ENCODE measurements around the gene MAPK10. TPM values are rescaled to one million over a fixed set of nuclear protein-coding genes. Genes with fewer than 3 reads are reported as not detected.

The MAPK10 gene
- total RNA-seq, 1 experiment from 2014 or later, result 0.79 TPM

- H3K27me3 Mint-ChIP-seq (ENCODE audit: insufficient read depth, unreplicated experiment), result no peaks in the 10 kb centered on the region
- Histone ChIP-seq H3K9me3 (no peaks in the 10 kb centered on the region; the same call in 1 of the 2 replicates), H3K4me3 (ENCODE audit: low read depth, low read length) (no peak overlapping the region), H3K4me1 (peaks cover 4% of the 10 kb centered on the region; the same call in 1 of the 2 replicates), H3K27me3 (replicated peaks; ENCODE audit: control insufficient read depth, insufficient read depth, low read length) (no peaks in the 10 kb centered on the region), H3K36me3 (ENCODE audit: control insufficient read depth, insufficient read depth, low read length) (no peaks in the 10 kb centered on the region)
- intact Hi-C loops (cut with micrococcal nuclease; ENCODE audit: unreplicated experiment), result no loop called here
- no peak overlapping the region for H3K27ac Mint-ChIP-seq (ENCODE audit: unreplicated experiment)
- H3K4me3 Mint-ChIP-seq (ENCODE audit: unreplicated experiment), result no peak overlapping the region
- peaks cover 6% of the 10 kb centered on the region for H3K4me1 Mint-ChIP-seq (ENCODE audit: low read depth, unreplicated experiment)
- no peak for TF ChIP-seq CTCF (IDR thresholded peaks at IDR 0.05; ENCODE audit: insufficient read depth in 1 of 2, low read depth in 1 of 2, low read length in 1 of 2, severe bottlenecking in 1 of 2, unreplicated experiment in 1 of 2)
- no peak for DNase-seq
- ChIA-PET POLR2A (no interaction called here), CTCF (no interaction called here)
- no TSS peak for BruUV-seq (replicated peaks)
- H3K9me3 Mint-ChIP-seq (ENCODE audit: unreplicated experiment), result no peaks in the 10 kb centered on the region
- H3K36me3 Mint-ChIP-seq (ENCODE audit: insufficient read depth, unreplicated experiment), result no peaks in the 10 kb centered on the region
Observed at GRCh38 chr4:85955620-85956292, 404.1 kb downstream of the MAPK10 start.

- Mint-ChIP-seq H3K27me3 (ENCODE audit: insufficient read depth, unreplicated experiment) (no peaks in the 10 kb centered on the region), H3K36me3 (ENCODE audit: insufficient read depth, unreplicated experiment) (no peaks in the 10 kb centered on the region), H3K4me1 (ENCODE audit: low read depth, unreplicated experiment) (peaks cover 6% of the 10 kb centered on the region), H3K9me3 (ENCODE audit: unreplicated experiment) (no peaks in the 10 kb centered on the region), H3K27ac (ENCODE audit: unreplicated experiment) (no peak overlapping the region), H3K4me3 (ENCODE audit: unreplicated experiment) (no peak overlapping the region)
- peaks cover 4% of the 10 kb centered on the region; the same call in 1 of the 2 replicates for H3K4me1 ChIP-seq
- ChIA-PET POLR2A (no interaction called here), CTCF (no interaction called here)
- H3K27me3 ChIP-seq (replicated peaks; ENCODE audit: control insufficient read depth, insufficient read depth, low read length), result no peaks in the 10 kb centered on the region
- no peaks in the 10 kb centered on the region for H3K36me3 ChIP-seq (ENCODE audit: control insufficient read depth, insufficient read depth, low read length)
- no TSS peak for BruUV-seq (replicated peaks)
- no peak for TF ChIP-seq CTCF (IDR thresholded peaks at IDR 0.05; ENCODE audit: insufficient read depth in 1 of 2, low read depth in 1 of 2, low read length in 1 of 2, severe bottlenecking in 1 of 2, unreplicated experiment in 1 of 2)
- no peaks in the 10 kb centered on the region; the same call in 1 of the 2 replicates for H3K9me3 ChIP-seq
- intact Hi-C loops (cut with micrococcal nuclease; ENCODE audit: unreplicated experiment), result no loop called here
- DNase-seq, result no peak
- H3K4me3 ChIP-seq (ENCODE audit: low read depth, low read length), result no peak overlapping the region
Observed at GRCh38 chr4:85953651-85954018, 406.2 kb downstream of the MAPK10 start.

- no peaks in the 10 kb centered on the region for H3K36me3 Mint-ChIP-seq (ENCODE audit: insufficient read depth, unreplicated experiment)
- H3K4me1 ChIP-seq, result peaks cover 4% of the 10 kb centered on the region; the same call in 1 of the 2 replicates
Observed at GRCh38 chr4:85952972-85953650, 406.7 kb downstream of the MAPK10 start.

More at GRCh38 chr4:85952972-85953650, 406.7 kb downstream of the MAPK10 start:
- Histone ChIP-seq H3K4me3 (ENCODE audit: low read depth, low read length) (no peak overlapping the region), H3K36me3 (ENCODE audit: control insufficient read depth, insufficient read depth, low read length) (no peaks in the 10 kb centered on the region), H3K27me3 (replicated peaks; ENCODE audit: control insufficient read depth, insufficient read depth, low read length) (no peaks in the 10 kb centered on the region), H3K9me3 (no peaks in the 10 kb centered on the region; the same call in 1 of the 2 replicates)
- TF ChIP-seq CTCF (IDR thresholded peaks at IDR 0.05; ENCODE audit: insufficient read depth in 1 of 2, low read depth in 1 of 2, low read length in 1 of 2, severe bottlenecking in 1 of 2, unreplicated experiment in 1 of 2), result no peak
- Mint-ChIP-seq H3K27me3 (ENCODE audit: insufficient read depth, unreplicated experiment) (no peaks in the 10 kb centered on the region), H3K27ac (ENCODE audit: unreplicated experiment) (no peak overlapping the region), H3K4me3 (ENCODE audit: unreplicated experiment) (no peak overlapping the region), H3K4me1 (ENCODE audit: low read depth, unreplicated experiment) (peaks cover 6% of the 10 kb centered on the region), H3K9me3 (ENCODE audit: unreplicated experiment) (no peaks in the 10 kb centered on the region)
- intact Hi-C loops (cut with micrococcal nuclease; ENCODE audit: unreplicated experiment), result no loop called here
- DNase-seq, result no peak
- no TSS peak for BruUV-seq (replicated peaks)
- CTCF ChIA-PET, result no interaction called here
- POLR2A ChIA-PET, result no interaction called here
